HG03103 (cell line): ENCODE data around the gene BTBD16.

Experiments used
- ATAC-seq: cut with Tn5 transposase; IDR thresholded peaks from one replicate; pipeline ENCODE4 v1.9.1; 2021; ENCODE audit warnings: low read depth; ENCODE audit not compliant: unreplicated experiment

BTBD16 gene

DNA sequence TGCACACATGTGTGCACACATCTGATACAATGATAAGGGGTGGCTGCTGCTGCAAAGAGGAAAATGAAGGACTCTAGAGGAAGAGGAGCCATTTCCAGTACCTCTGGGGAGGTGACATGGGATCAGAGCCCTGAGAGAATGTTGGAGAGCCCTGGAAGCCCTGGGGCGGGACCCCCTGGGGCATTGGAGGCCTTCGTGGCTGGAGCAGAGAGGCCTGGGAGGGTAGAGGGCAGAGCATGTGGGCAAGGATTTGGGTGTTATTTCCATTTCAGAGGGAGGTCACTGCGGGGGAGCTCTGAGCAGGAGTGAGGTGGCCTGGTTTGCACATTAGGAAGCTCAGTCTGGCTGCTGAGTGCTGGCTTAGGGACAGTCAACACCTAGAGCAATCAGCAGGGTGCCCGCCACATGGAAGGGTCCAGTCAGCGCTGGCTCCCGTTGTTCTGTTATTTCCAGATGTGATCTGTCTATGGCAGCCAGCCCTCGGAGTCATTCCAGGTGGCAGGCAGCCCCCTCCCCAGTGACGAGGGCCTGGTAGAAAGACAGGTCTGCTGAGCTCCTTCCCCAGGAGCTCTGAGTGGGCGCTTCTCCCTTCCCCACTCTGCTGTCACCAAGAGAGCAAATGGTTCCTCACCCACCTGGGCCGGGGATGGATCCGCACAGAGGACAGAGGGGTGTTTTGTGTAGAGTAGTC is 24.1 kb upstream of the BTBD16 start:
- ATAC-seq = no peak

GRCh38 chr10:122248356-122249302 is 22.5 kb upstream of the BTBD16 start:
- no peak for ATAC-seq

DNA sequence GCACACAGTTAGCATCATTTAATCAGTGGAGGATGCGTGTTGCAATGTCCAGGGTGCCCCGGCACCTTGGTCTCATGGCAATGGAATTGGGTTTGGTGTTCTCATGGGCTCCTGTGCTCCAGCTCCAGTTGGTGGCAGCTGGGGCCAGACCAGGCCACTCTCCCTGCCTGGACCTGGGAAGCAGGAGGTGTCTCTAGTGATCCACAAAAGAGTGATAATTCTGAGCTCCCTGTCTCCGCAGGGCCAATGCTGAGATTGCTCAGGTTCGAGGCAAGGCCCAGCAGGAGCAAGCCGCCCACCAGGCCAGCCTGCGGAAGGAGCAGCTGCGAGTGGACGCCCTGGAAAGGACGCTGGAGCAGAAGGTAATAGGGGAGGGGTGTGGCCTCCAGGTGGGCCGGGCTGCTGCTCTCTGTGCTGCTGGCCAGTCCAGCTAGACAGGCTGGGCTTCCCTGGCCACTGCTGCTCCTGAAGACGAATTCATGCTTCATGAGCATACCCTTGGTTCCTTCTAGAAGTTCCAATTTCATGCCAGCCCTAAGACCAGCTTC is 21.7 kb upstream of the BTBD16 start:
- no peak for ATAC-seq

GRCh38 chr10:122249991-122250750 is 20.9 kb upstream of the BTBD16 start:
- ATAC-seq = no peak

- ATAC-seq = no peak
Observed at GRCh38 chr10:122251459-122252255, 19.4 kb upstream of the BTBD16 start.

DNA sequence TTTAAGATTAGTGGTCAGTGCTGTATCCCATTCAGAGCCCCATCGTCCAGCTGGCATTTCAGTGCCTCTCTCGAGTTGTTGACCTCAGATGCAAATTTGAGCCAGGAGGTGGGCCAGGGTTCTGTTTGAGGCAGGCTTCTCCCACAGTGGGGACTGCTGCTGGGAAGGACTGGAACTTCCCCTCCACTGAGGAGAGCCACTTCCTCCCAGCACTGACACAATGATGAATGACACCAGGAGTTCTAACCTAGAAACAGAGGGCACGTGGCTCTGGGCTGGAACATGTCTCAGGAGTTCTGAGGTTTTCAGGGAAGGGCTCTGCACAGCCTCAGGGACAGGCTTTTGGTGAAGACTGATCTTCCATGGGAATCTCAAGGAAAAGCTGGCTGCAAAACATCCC is 18.3 kb upstream of the BTBD16 start:
- no peak for ATAC-seq

GRCh38 chr10:122253605-122254004 is 17.5 kb upstream of the BTBD16 start:
- no peak for ATAC-seq

- ATAC-seq = no peak
Observed at GRCh38 chr10:122254831-122255230, 16.3 kb upstream of the BTBD16 start.

DNA sequence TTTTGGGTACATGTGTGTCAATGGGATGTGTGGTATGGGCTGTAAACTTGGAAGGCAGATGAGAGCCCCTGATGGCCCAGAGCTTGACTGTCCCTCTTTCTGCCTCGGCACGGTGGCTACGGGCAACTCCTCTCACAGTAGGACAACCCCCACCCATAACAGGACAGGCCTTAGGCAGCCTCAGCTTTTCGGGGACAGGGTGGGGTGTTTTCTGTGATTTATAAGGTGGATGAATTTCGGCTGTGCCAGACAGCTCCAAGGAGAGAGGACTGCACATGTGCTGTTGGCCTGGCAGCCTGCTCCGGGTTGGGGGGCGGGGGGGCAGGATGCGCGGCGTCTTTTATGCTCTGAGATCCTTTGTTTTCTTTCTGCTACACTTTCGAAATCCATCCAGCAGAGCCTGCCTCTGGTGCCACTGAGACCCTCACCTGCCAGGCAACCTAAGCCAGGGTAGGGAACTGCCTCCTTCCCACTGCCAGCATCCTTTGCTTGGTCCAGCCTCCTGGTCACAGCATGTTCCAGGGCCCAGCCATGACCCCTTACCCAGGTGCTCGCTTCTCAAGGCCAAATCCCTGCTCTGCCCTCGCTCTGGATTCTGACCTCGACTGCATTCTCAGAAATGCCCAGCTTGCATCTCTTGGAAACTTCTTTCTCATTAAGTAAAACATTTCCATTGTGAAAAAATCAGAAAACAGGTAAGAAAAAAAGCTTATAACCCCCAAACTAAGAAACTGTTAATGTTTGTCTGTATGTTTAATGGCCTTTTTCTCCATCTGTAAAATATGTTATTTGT is 15.4 kb upstream of the BTBD16 start:
- no peak for ATAC-seq

GRCh38 chr10:122257041-122257440 is 14.1 kb upstream of the BTBD16 start:
- ATAC-seq = no peak

GRCh38 chr10:122258136-122259074 is 12.7 kb upstream of the BTBD16 start:
- ATAC-seq = no peak

- ATAC-seq = no peak
Observed at GRCh38 chr10:122259075-122259466, 12.0 kb upstream of the BTBD16 start.

DNA sequence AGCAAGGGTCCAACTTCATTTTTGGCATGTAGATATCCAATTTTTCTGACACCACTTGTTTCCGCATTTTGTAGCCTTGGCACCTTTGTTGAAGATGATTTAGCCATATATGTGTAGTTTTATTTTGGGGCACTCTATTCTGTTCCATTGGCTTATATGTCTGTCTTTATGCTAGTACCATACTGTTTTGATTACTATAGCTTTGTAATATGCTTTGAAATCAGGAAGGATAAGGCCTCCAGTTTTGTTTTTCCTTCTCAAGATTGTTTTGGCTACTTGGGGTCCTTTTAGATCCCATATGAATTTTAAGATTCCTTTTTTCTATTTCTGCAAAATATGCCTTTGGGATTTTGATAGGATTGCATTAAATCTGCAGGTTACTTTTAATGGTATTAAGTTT is 9.5 kb upstream of the BTBD16 start:
- no peak for ATAC-seq

GRCh38 chr10:122263971-122264370 is 7.1 kb upstream of the BTBD16 start:
- ATAC-seq = no peak

DNA sequence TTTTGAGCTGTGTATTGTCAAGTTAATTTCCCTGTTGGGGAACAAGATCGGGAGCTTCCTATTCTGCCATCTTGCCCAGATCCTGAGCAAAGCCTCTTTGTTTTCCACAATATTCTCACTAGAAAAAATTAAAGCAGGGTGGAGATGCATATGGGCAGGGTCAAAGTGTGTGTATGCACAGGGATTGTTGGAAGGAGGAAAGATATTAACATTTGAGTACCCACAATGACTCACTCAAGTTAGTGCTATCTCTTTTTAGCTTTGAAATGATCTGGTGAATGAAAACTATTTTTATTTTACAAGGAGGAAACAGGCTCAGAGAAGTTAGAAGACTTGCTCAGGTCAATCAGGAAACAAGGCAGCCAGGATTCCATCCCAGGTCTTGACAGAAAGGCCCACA is 6.7 kb upstream of the BTBD16 start:
- ATAC-seq = no peak

DNA sequence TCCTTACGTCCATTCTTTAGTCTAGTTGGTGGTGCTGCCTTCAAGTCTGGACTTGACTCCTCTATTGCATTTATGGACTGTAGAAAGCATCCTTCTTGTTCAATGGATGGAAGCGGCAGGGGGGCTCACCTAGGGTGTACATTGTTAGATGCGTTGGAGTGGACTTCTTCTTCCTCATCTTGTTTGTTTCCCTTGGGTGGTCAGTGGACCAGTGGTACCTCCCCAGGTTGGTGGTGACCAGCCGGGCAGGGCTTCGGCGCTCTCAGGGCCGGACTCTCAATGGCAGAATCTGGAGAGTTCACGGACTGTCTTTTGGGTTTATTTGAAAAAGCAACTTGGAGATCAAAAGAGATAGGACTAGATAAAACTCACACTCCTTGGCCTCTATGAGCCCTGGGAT is 6.2 kb upstream of the BTBD16 start:
- no peak for ATAC-seq

DNA sequence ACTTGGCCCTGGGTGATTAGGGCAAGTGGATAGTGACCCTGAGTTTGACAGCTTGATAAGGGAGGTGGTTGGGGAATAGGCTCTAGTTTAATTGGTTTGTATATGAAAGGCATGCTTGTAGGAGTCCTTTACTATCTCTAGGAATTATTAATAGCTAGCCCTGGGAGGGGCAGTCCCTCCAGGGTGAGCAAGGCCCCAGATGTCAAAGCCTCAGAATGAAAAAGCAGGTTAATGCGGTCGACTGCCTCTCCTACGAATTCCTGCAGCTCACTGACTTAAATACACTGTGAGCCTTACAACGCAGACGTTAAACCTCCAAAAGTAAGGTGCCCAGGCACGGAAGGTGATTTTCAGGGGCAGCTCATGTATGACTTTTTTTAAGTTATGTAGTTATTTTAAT is 5.2 kb upstream of the BTBD16 start:
- no peak for ATAC-seq
